Muscle of back (tissue), 13 donors: ENCODE data around the gene PCDHAC1. TPM values are rescaled to one million over a fixed set of nuclear protein-coding genes. Genes with fewer than 3 reads are reported as not detected.
"Not testable (repeated sequence)": the region's sequence is repeated elsewhere in the genome, so short reads cannot be mapped to it uniquely, and the experiment has no call there.

Experiments
- DNase-seq, 3 donors: peaks; one replicate each; pipeline versions ENCODE4 v3.0.0 to v3.0.0-alpha.2; 2013
- long read RNA-seq, 9 donors: transcript quantifications; one replicate each; lab custom pipeline, GENCODE V29; 2026
- polyA plus RNA-seq, 10 donors: library from polyadenylated mRNA; unstranded; fragments of 120-200 nt; gene quantifications; one replicate each; pipeline ENCODE4 v1.2.1, GENCODE V29; 2013; ENCODE audit not compliant: insufficient read length in 10 of 10

PCDHAC1 gene
- polyA plus RNA-seq: under 1 TPM in 9 of 10 donors, not detected in 1; 0.07 to 0.38 (median 0.12) TPM
- long read RNA-seq, donor 1: 0 reads
- long read RNA-seq, donor 2: 0 reads
- long read RNA-seq, donor 3: 0 reads
- long read RNA-seq, donor 4: 0 reads
- long read RNA-seq, donor 5, full-length matches to known transcripts: 1 of 1 reads
- long read RNA-seq, donor 5, partial matches to known transcripts: 0 of 1 reads
- long read RNA-seq, donor 5, other reads (novel, unspliced or antisense): 0 of 1 reads
- long read RNA-seq, donor 6: 0 reads
- long read RNA-seq, donor 7: 0 reads
- long read RNA-seq, donor 8: 0 reads
- long read RNA-seq, donor 9: 0 reads

- peak in 1 of 3 donors; percentile 1 for DNase-seq
Measured at GRCh38 chr5:140925806-140926442, at the start of gene PCDHAC1. TSS of gene PCDHAC1 (plus strand) at chr5:140926299. CDS start at chr5:140926893, 594 bp downstream.

GRCh38 chr5:140876541-140877261, 49.4 kb upstream of the PCDHAC1 start:
- DNase-seq: not testable (repeated sequence)

- no peak for DNase-seq
Measured at GRCh38 chr5:140877262-140877581, 48.9 kb upstream of the PCDHAC1 start.

GRCh38 chr5:140881889-140882590, 44.1 kb upstream of the PCDHAC1 start, which contains the start of gene PCDHA13:
TSS of gene PCDHA13 (plus strand) at chr5:140882124. CDS start at chr5:140882269, 145 bp downstream.
- peak in 1 of 3 donors; percentile 11 for DNase-seq

GRCh38 chr5:140882591-140882899, 43.6 kb upstream of the PCDHAC1 start:
- no peak for DNase-seq

GRCh38 chr5:140883373-140883772, 42.7 kb upstream of the PCDHAC1 start:
- DNase-seq: no peak

- DNase-seq: no peak
Measured at GRCh38 chr5:140883927-140884697, 42.0 kb upstream of the PCDHAC1 start.

- no peak for DNase-seq
Measured at GRCh38 chr5:140916325-140916724, 9.8 kb upstream of the PCDHAC1 start.

- DNase-seq: no peak
Measured at GRCh38 chr5:140923601-140924000, 2.5 kb upstream of the PCDHAC1 start.

- DNase-seq: peak; percentile 41 to 86 (median 68)
Measured at GRCh38 chr5:140926443-140927227, 536 bp downstream of the PCDHAC1 start.

GRCh38 chr5:140927228-140927573, 1.1 kb downstream of the PCDHAC1 start:
- no peak for DNase-seq

- no peak for DNase-seq
Measured at GRCh38 chr5:140934964-140935606, 9.0 kb downstream of the PCDHAC1 start.

GRCh38 chr5:140946578-140946977, 20.5 kb downstream of the PCDHAC1 start:
- DNase-seq: no peak

GRCh38 chr5:140951636-140952035, 25.5 kb downstream of the PCDHAC1 start:
- no peak for DNase-seq

- no peak for DNase-seq
Measured at GRCh38 chr5:140953234-140953633, 27.1 kb downstream of the PCDHAC1 start.

GRCh38 chr5:140962190-140962589, 36.1 kb downstream of the PCDHAC1 start:
- DNase-seq: no peak

GRCh38 chr5:140964356-140964755, 38.3 kb downstream of the PCDHAC1 start:
- no peak for DNase-seq

- DNase-seq: no peak
Measured at GRCh38 chr5:140965905-140966292, 39.8 kb downstream of the PCDHAC1 start.

- peak; percentile 24 to 86 (median 53) for DNase-seq
Measured at GRCh38 chr5:140966293-140967225, 40.5 kb downstream of the PCDHAC1 start, which contains the start of gene PCDHAC2. TSS of gene PCDHAC2 (plus strand) at chr5:140966476. CDS start at chr5:140966767, 291 bp downstream.
